OCI-LY1 (cell line): Measurements from ENCODE around the gene FBXO28.

Source experiments
- EZH2 ChIP-seq: fragments of 200-600 bp; sonication (generic), shearing (Covaris generic); IDR thresholded peaks from 2 replicates; pipeline ENCODE4 v1.8.0; 2017; ENCODE audit warnings: borderline replicate concordance, mixed run types, mild to moderate bottlenecking, antibody characterized with exemption, low read length, moderate library complexity, mixed read lengths
- TF ChIP-seq, protein P1 (sequence below): fragments of 200-600 bp; sonication (generic), shearing (Covaris generic); IDR thresholded peaks from 2 replicates; pipeline ENCODE4 v1.5.1; 2017; ENCODE audit warnings: mild to moderate bottlenecking, antibody characterized with exemption, low read length, moderate library complexity, mixed read lengths

DNA sequence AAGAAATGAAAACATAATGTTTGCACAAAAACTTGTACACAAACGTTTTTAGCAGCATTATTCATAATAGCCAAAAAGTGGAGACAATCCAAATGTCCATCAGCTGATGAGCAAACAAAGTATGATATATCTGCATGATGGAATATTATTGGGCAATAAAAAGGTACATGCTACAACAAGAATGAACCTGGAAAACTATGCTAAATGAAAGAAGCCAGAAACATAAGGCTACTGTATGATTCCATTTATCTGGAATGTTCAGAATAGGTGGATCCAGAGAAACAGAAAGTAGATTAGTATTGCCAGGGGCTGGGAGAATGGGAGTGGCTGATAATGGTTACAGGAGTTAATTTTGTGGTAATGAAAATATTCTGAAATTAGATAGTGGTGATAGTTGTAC, 19.0 kb downstream of the FBXO28 start:
- TF ChIP-seq, protein P1, sequence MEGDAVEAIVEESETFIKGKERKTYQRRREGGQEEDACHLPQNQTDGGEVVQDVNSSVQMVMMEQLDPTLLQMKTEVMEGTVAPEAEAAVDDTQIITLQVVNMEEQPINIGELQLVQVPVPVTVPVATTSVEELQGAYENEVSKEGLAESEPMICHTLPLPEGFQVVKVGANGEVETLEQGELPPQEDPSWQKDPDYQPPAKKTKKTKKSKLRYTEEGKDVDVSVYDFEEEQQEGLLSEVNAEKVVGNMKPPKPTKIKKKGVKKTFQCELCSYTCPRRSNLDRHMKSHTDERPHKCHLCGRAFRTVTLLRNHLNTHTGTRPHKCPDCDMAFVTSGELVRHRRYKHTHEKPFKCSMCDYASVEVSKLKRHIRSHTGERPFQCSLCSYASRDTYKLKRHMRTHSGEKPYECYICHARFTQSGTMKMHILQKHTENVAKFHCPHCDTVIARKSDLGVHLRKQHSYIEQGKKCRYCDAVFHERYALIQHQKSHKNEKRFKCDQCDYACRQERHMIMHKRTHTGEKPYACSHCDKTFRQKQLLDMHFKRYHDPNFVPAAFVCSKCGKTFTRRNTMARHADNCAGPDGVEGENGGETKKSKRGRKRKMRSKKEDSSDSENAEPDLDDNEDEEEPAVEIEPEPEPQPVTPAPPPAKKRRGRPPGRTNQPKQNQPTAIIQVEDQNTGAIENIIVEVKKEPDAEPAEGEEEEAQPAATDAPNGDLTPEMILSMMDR = no peak
- no peak for TF ChIP-seq EZH2
